Suprapubic skin (tissue), 4 donors: ENCODE results near the gene PARK7. TPM values are rescaled to one million over a fixed set of nuclear protein-coding genes. Genes with fewer than 3 reads are reported as not detected.

ENCODE experiments used
- DNase-seq, 2 donors: peaks; one replicate each; pipeline ENCODE4 v3.0.0-alpha.2; 2019; ENCODE audit warnings: low spot score in 2 of 2
- H3K27ac ChIP-seq: fragments of 200-600 bp; sonication (generic); one replicate; pipeline ENCODE4 v1.5.1; 2019
- H3K27me3 ChIP-seq: fragments of 200-600 bp; sonication (generic); one replicate; pipeline ENCODE4 v1.5.1; 2019
- H3K36me3 ChIP-seq: fragments of 200-600 bp; sonication (generic); one replicate; pipeline ENCODE4 v1.5.1; 2019
- H3K4me1 ChIP-seq: fragments of 200-600 bp; sonication (generic); one replicate; pipeline ENCODE4 v1.5.1; 2019
- H3K4me3 ChIP-seq: fragments of 200-600 bp; sonication (generic); one replicate; pipeline ENCODE4 v1.5.1; 2019; ENCODE audit warnings: mild to moderate bottlenecking
- H3K9me3 ChIP-seq: fragments of 200-600 bp; sonication (generic); one replicate; pipeline ENCODE4 v1.5.1; 2019
- EP300 ChIP-seq: sonication (generic); formaldehyde crosslinking; IDR thresholded peaks from one replicate; pipeline ENCODE4 v1.6.1; 2017; ENCODE audit warnings: antibody characterized with exemption
- POLR2A ChIP-seq, 2 donors: fragments of 450-650 bp; IDR thresholded peaks; one replicate each; pipeline ENCODE4 v1.6.1; 2017; ENCODE audit warnings: antibody characterized with exemption in 2 of 2, mild to moderate bottlenecking in 2 of 2, moderate library complexity in 2 of 2
- POLR2AphosphoS5 ChIP-seq, 3 donors: sonication (generic); formaldehyde crosslinking; IDR thresholded peaks; one replicate each; pipeline ENCODE4 v1.6.1; 2017; ENCODE audit warnings: antibody characterized with exemption in 3 of 3
- WGBS: methylation state at CpG from one replicate; pipeline ENCODE4 v1.1.5; 2018; 5-methylcytosine and 5-hydroxymethylcytosine counted together
- total RNA-seq, 4 donors: library from RNA; depleted of rRNA; stranded (reverse); fragments of >200 nt; gene quantifications; one replicate each; pipeline ENCODE4 v1.1.0, GENCODE V29; 2016
- TF ChIP-seq, protein P1 (sequence below), 2 donors: fragments of 200-600 bp in 1 of 2; fragments of 450-650 bp in 1 of 2; sonication (generic) in 1 of 2; IDR thresholded peaks; one replicate each; pipeline ENCODE4 v1.5.1; 2016 to 2019; ENCODE audit warnings: antibody characterized with exemption in 2 of 2, mild to moderate bottlenecking in 1 of 2, moderate library complexity in 1 of 2

PARK7 gene
- total RNA-seq, 4 donors from 2014 or later: 74.0 to 94.1 (median 85.2) TPM

DNA sequence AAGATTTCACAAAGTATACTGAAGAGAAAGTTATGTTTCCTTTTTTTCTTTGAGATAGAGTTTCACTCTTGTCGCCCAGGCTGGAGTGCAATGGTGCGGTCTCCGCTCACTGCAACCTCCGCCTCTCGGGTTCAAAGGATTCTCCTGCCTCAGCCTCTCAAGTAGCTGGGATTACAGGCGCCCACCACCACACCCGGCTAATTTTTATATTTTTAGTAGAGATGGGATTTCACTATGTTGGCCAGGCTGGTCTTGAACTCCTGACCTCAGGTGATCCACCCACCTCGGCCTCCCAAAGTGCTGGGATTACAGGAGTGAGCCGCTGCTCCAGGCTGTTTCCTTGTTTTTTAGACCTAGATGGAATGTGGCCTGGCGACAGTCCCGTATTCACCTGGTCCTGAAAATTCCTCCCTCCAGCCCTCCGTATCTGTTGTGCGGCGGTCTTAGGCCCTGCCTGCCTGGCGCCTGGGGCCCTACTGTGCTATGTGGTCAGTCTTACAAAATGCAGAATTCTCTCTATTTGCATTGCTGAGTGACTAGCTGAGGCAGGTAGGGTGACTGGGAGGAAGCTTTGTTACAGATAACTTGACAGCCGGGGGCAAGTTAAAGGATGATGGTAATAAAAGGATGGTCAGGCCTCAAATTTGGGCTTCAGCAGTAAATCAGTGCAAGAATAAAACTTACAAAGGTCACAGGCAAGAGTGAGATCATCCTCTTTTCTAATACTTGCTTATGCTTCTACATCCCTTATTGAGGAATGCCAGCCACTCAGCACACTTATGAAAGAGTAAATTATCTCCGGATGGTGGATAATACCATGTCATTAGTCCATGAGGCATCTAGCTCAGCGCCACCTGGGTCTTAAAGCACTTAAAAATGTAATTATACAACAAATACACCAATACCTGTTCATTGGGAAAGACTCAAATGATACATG, 30.3 kb downstream of the PARK7 start:
- 84% methylated on average over 18 of the region's 18 CpGs for WGBS
- TF ChIP-seq POLR2AphosphoS5 (IDR thresholded peaks at IDR 0.05) (no peak), POLR2A (IDR thresholded peaks at IDR 0.05) (no peak), EP300 (no peak)
- TF ChIP-seq, protein P1, sequence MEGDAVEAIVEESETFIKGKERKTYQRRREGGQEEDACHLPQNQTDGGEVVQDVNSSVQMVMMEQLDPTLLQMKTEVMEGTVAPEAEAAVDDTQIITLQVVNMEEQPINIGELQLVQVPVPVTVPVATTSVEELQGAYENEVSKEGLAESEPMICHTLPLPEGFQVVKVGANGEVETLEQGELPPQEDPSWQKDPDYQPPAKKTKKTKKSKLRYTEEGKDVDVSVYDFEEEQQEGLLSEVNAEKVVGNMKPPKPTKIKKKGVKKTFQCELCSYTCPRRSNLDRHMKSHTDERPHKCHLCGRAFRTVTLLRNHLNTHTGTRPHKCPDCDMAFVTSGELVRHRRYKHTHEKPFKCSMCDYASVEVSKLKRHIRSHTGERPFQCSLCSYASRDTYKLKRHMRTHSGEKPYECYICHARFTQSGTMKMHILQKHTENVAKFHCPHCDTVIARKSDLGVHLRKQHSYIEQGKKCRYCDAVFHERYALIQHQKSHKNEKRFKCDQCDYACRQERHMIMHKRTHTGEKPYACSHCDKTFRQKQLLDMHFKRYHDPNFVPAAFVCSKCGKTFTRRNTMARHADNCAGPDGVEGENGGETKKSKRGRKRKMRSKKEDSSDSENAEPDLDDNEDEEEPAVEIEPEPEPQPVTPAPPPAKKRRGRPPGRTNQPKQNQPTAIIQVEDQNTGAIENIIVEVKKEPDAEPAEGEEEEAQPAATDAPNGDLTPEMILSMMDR (IDR thresholded peaks at IDR 0.05): no peak
- Histone ChIP-seq H3K27me3 (no peaks in the 10 kb centered on the region), H3K4me1 (peaks cover 7% of the 10 kb centered on the region), H3K36me3 (no peaks in the 10 kb centered on the region), H3K4me3 (no peak overlapping the region), H3K27ac (no peak overlapping the region), H3K9me3 (no peaks in the 10 kb centered on the region)
- no peak for DNase-seq

GRCh38 chr1:7992885-7993284, 31.4 kb downstream of the PARK7 start:
- Histone ChIP-seq H3K27me3 (no peaks in the 10 kb centered on the region), H3K27ac (no peak overlapping the region), H3K4me1 (peaks cover 7% of the 10 kb centered on the region), H3K36me3 (no peaks in the 10 kb centered on the region), H3K9me3 (no peaks in the 10 kb centered on the region), H3K4me3 (no peak overlapping the region)
- no peak for DNase-seq
- TF ChIP-seq EP300 (no peak), POLR2AphosphoS5 (IDR thresholded peaks at IDR 0.05) (no peak), POLR2A (IDR thresholded peaks at IDR 0.05) (no peak)
- TF ChIP-seq, protein P1 (IDR thresholded peaks at IDR 0.05): no peak
- WGBS: 98% methylated on average over 4 of the region's 4 CpGs

- 92% methylated on average over 19 of the region's 19 CpGs for WGBS
Measured at GRCh38 chr1:7993593-7994479, 32.3 kb downstream of the PARK7 start.

GRCh38 chr1:7994827-7995226, 33.3 kb downstream of the PARK7 start:
- Histone ChIP-seq H3K9me3 (no peaks in the 10 kb centered on the region), H3K4me3 (no peak overlapping the region), H3K36me3 (no peaks in the 10 kb centered on the region), H3K27ac (no peak overlapping the region), H3K4me1 (peaks cover under 1% of the 10 kb centered on the region), H3K27me3 (no peaks in the 10 kb centered on the region)
- DNase-seq: no peak
- TF ChIP-seq, protein P1 (IDR thresholded peaks at IDR 0.05): no peak
- WGBS: 94% methylated on average over 1 of the region's 1 CpG

More at GRCh38 chr1:7993593-7994479, 32.3 kb downstream of the PARK7 start:
- no peaks in the 10 kb centered on the region for H3K36me3 ChIP-seq
- H3K27me3 ChIP-seq: no peaks in the 10 kb centered on the region
- peaks cover 5% of the 10 kb centered on the region for H3K4me1 ChIP-seq
- TF ChIP-seq, protein P1 (IDR thresholded peaks at IDR 0.05): no peak
- TF ChIP-seq POLR2A (IDR thresholded peaks at IDR 0.05): no peak
- no peak for TF ChIP-seq POLR2AphosphoS5 (IDR thresholded peaks at IDR 0.05)
- no peak for TF ChIP-seq EP300
- no peak overlapping the region for H3K27ac ChIP-seq
- no peaks in the 10 kb centered on the region for H3K9me3 ChIP-seq
- DNase-seq: no peak
- no peak overlapping the region for H3K4me3 ChIP-seq

DNA sequence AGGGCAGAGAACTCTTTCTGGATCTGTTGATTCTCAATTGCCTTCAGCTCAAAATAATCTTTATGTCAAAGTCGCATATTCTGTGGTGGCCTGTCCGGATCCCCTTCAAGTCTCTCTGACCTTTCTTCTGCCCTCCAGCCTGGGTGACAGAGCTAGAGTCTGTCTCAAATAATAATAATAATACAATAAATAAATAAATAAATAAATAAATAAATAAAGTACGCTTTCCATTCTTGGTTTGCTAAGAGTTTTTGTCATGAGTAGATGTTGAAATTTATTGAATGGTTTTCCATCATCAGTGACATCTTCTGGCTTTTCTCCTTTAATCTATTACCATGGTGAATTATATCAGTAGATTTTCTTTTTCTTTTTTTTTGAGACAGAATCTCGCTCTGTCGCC, 33.9 kb downstream of the PARK7 start:
- TF ChIP-seq EP300: no peak
- no peak for TF ChIP-seq POLR2A (IDR thresholded peaks at IDR 0.05)
- no peaks in the 10 kb centered on the region for H3K36me3 ChIP-seq
- no peaks in the 10 kb centered on the region for H3K9me3 ChIP-seq
- no peak overlapping the region for H3K27ac ChIP-seq
- no peaks in the 10 kb centered on the region for H3K4me1 ChIP-seq
- H3K27me3 ChIP-seq: no peaks in the 10 kb centered on the region
- no peak for DNase-seq
- 94% methylated on average over 5 of the region's 5 CpGs for WGBS
- H3K4me3 ChIP-seq: no peak overlapping the region
